ENCODE data around the gene KNSTRN. TPM values are rescaled to one million over a fixed set of nuclear protein-coding genes. Genes with fewer than 3 reads are reported as not detected.

The KNSTRN gene
- total and polyA plus RNA-seq, 2 donors = 12.5 to 44.4 TPM

GRCh38 chr15:40353697-40354096 lies 28.8 kb upstream of the KNSTRN start:
- 97% methylated on average over 5 of the region's 5 CpGs for WGBS
- peaks cover 4 to 19% of the 10 kb centered on the region in 2 donors for H3K4me1 ChIP-seq (ENCODE audit: control insufficient read depth in 2 of 2, insufficient read depth in 2 of 2, low read length in 2 of 2)
- H3K4me3 ChIP-seq (ENCODE audit: low read length in 2 of 2) = no peak overlapping the region
- no peaks in the 10 kb centered on the region for H3K36me3 ChIP-seq (ENCODE audit: control insufficient read depth in 2 of 2, insufficient read depth in 2 of 2, low read length in 1 of 2)
- H3K27me3 ChIP-seq (ENCODE audit: control insufficient read depth in 2 of 2, insufficient read depth in 1 of 2, low read length in 1 of 2) = peaks cover 0 to 8% of the 10 kb centered on the region in 2 donors
- no peak overlapping the region for H3K27ac ChIP-seq (ENCODE audit: low read depth in 1 of 2, low read length in 1 of 2)
- H3K9me3 ChIP-seq (ENCODE audit: control insufficient read depth in 2 of 2, insufficient read depth in 1 of 2, low read length in 1 of 2) = no peaks in the 10 kb centered on the region
- DNase-seq (ENCODE audit: low read depth in 6 of 9, low spot score in 9 of 9) = no peak

DNA sequence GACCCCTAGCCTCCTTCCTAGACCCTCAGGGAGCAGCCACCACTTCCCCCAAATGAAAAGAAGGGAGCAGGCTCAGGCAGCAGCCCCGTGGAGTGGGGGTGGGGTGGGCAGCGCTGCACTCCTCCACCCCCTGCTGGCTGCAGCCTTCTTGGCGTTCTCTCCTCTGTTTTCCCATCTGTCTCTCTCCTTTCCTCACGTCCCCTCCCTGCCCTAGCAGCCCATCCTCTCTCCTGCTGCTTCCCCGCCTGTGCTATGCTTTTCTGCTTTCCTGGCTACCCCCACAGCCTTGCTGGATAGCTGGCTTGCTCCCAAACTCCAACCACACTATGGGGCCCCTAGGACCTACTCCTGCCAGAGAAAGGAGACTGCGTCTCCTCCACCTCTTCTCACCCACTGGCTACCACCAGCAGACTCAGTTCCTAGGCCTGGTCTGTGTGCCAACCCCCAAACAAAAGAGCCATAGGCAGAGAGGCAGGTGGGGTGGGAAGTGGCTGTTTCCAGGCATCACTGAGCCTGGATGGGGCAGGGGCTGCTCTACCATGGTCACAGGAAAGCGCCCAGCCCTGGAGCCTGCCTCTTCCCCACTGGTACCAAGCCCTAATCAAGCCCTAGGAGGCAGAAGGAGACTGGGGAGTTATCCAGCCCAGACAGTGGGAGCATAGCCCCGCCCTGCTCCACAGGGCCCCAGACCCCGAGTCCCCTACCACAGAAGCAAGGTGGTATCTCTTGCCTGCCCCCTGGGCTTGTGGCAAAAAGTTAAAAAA lies 27.9 kb upstream of the KNSTRN start:
- Histone ChIP-seq H3K4me3 (ENCODE audit: low read length in 2 of 2) (no peak overlapping the region), H3K27ac (ENCODE audit: low read depth in 1 of 2, low read length in 1 of 2) (no peak overlapping the region), H3K4me1 (ENCODE audit: control insufficient read depth in 2 of 2, insufficient read depth in 2 of 2, low read length in 2 of 2) (peaks cover 5 to 22% of the 10 kb centered on the region in 2 donors), H3K36me3 (ENCODE audit: control insufficient read depth in 2 of 2, insufficient read depth in 2 of 2, low read length in 1 of 2) (no peaks in the 10 kb centered on the region), H3K9me3 (ENCODE audit: control insufficient read depth in 2 of 2, insufficient read depth in 1 of 2, low read length in 1 of 2) (no peaks in the 10 kb centered on the region), H3K27me3 (ENCODE audit: control insufficient read depth in 2 of 2, insufficient read depth in 1 of 2, low read length in 1 of 2) (peaks cover 0 to 12% of the 10 kb centered on the region in 2 donors)
- WGBS = 51% methylated on average over 9 of the region's 9 CpGs
- DNase-seq (ENCODE audit: low read depth in 6 of 9, low spot score in 9 of 9) = peak in 2 of 9 donors; percentile 33 to 35

- Histone ChIP-seq H3K4me1 (ENCODE audit: control insufficient read depth in 2 of 2, insufficient read depth in 2 of 2, low read length in 2 of 2) (peaks cover 5 to 22% of the 10 kb centered on the region in 2 donors), H3K9me3 (ENCODE audit: control insufficient read depth in 2 of 2, insufficient read depth in 1 of 2, low read length in 1 of 2) (no peaks in the 10 kb centered on the region), H3K36me3 (ENCODE audit: control insufficient read depth in 2 of 2, insufficient read depth in 2 of 2, low read length in 1 of 2) (no peaks in the 10 kb centered on the region), H3K4me3 (ENCODE audit: low read length in 2 of 2) (no peak overlapping the region), H3K27me3 (ENCODE audit: control insufficient read depth in 2 of 2, insufficient read depth in 1 of 2, low read length in 1 of 2) (peaks cover 0 to 12% of the 10 kb centered on the region in 2 donors), H3K27ac (ENCODE audit: low read depth in 1 of 2, low read length in 1 of 2) (no peak overlapping the region)
- no peak for DNase-seq (ENCODE audit: low read depth in 6 of 9, low spot score in 9 of 9)
- 93% methylated on average over 5 of the region's 5 CpGs for WGBS
Measured at GRCh38 chr15:40355976-40356585, 26.4 kb upstream of the KNSTRN start.

- Histone ChIP-seq H3K36me3 (ENCODE audit: control insufficient read depth in 2 of 2, insufficient read depth in 2 of 2, low read length in 1 of 2) (no peaks in the 10 kb centered on the region), H3K4me3 (ENCODE audit: low read length in 2 of 2) (no peak overlapping the region), H3K9me3 (ENCODE audit: control insufficient read depth in 2 of 2, insufficient read depth in 1 of 2, low read length in 1 of 2) (no peaks in the 10 kb centered on the region), H3K27ac (ENCODE audit: low read depth in 1 of 2, low read length in 1 of 2) (no peak overlapping the region), H3K4me1 (ENCODE audit: control insufficient read depth in 2 of 2, insufficient read depth in 2 of 2, low read length in 2 of 2) (peaks cover 5 to 22% of the 10 kb centered on the region in 2 donors), H3K27me3 (ENCODE audit: control insufficient read depth in 2 of 2, insufficient read depth in 1 of 2, low read length in 1 of 2) (peaks cover 0 to 12% of the 10 kb centered on the region in 2 donors)
- WGBS = 75% methylated on average over 1 of the region's 1 CpG
- DNase-seq (ENCODE audit: low read depth in 6 of 9, low spot score in 9 of 9) = no peak
Measured at GRCh38 chr15:40357246-40357645, 25.3 kb upstream of the KNSTRN start.

GRCh38 chr15:40357723-40358470 lies 24.6 kb upstream of the KNSTRN start, which contains the start of gene DISP2:
DISP2 (plus strand) TSS chr15:40358219; CDS start chr15:40358322, 103 bp downstream.
- no peak within 1 kb of the TSS for H3K27ac ChIP-seq (ENCODE audit: low read depth in 1 of 2, low read length in 1 of 2)
- 4% methylated on average over 82 of the region's 82 CpGs for WGBS

DNA sequence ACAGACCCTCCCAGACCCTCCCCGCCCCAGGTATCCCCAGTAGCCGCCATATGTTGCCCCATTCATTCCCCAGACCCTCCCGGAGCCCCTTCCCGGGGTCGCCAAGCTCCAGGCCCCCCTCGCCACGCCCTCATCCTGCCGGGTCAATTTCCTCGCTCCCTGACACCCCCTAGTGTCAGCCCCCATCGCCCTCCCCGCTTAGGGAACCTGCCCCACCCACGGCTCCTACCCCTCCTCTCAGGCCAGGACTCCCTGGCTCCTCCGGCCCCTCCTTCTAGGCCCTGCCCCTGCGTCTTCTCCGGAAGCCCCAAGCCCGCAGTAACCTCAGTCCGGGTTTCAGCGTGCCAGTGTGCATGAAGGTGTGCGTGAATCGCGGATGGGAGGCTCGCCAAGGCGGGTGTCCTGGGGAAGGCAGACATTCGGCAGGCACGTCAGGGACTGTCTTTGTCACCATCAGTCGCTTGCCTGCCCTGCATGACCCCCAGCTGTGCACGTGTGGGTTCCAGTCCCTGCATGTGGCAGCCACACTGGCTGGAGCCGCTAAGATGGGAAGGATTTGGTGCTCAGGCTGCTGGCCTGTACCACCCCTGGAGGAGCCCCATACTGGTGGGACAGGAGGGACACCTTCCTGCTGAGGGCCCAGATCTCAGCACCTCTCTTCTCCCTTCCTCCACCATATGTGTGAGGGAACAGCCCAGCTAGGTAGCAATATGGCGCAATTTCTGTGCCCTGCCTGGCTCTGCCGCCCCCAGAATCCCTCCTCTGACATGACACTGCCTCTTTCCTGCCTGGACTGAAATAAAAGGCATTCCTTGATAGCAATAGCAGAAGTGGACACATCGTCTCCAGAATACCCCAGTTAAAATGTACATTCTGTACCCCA lies 23.8 kb upstream of the KNSTRN start:
- peak overlapping the region; percentile 57 to 73 for H3K4me3 ChIP-seq (ENCODE audit: low read length in 2 of 2)
- no peaks in the 10 kb centered on the region for H3K36me3 ChIP-seq (ENCODE audit: control insufficient read depth in 2 of 2, insufficient read depth in 2 of 2, low read length in 1 of 2)
- peaks cover 5 to 22% of the 10 kb centered on the region in 2 donors for H3K4me1 ChIP-seq (ENCODE audit: control insufficient read depth in 2 of 2, insufficient read depth in 2 of 2, low read length in 2 of 2)
- H3K9me3 ChIP-seq (ENCODE audit: control insufficient read depth in 2 of 2, insufficient read depth in 1 of 2, low read length in 1 of 2) = no peaks in the 10 kb centered on the region
- H3K27me3 ChIP-seq (ENCODE audit: control insufficient read depth in 2 of 2, insufficient read depth in 1 of 2, low read length in 1 of 2) = peaks cover 0 to 12% of the 10 kb centered on the region in 2 donors
- H3K27ac ChIP-seq (ENCODE audit: low read depth in 1 of 2, low read length in 1 of 2) = no peak overlapping the region
- peak in 2 of 9 donors; percentile 39 to 60 for DNase-seq (ENCODE audit: low read depth in 6 of 9, low spot score in 9 of 9)
- 14% methylated on average over 31 of the region's 31 CpGs for WGBS

More at GRCh38 chr15:40357723-40358470, 24.6 kb upstream of the KNSTRN start, which contains the start of gene DISP2:
- Histone ChIP-seq H3K9me3 (ENCODE audit: control insufficient read depth in 2 of 2, insufficient read depth in 1 of 2, low read length in 1 of 2) (no peaks in the 10 kb centered on the region), H3K27me3 (ENCODE audit: control insufficient read depth in 2 of 2, insufficient read depth in 1 of 2, low read length in 1 of 2) (peaks cover 0 to 12% of the 10 kb centered on the region in 2 donors), H3K36me3 (ENCODE audit: control insufficient read depth in 2 of 2, insufficient read depth in 2 of 2, low read length in 1 of 2) (no peaks in the 10 kb centered on the region), H3K4me1 (ENCODE audit: control insufficient read depth in 2 of 2, insufficient read depth in 2 of 2, low read length in 2 of 2) (peaks cover 5 to 22% of the 10 kb centered on the region in 2 donors), H3K4me3 (ENCODE audit: low read length in 2 of 2) (peak within 1 kb of the TSS; percentile 57 to 73)
- DNase-seq (ENCODE audit: low read depth in 6 of 9, low spot score in 9 of 9) = peak in 7 of 9 donors; percentile 64 to 88 (median 78)

DNA sequence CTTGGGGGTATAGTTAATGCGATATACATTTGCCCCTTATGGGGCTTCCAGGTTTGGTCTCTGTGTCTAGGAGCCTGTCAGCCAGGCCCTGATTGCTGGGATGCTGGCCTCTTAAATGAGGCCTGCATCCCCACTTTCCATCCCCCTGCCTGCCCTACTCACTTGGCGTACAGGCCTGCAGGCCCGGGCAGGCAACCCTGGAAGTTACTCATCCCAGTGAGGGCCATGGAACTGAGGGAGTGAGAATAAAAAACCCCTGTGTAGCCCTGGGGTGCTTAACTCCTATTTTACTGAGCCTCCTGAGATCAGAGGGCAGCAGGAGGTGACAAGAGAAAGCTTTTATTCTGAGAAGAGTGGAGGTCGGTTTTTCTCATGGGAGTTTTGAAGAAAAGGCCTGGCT lies 22.5 kb upstream of the KNSTRN start:
- no peak overlapping the region for H3K27ac ChIP-seq (ENCODE audit: low read depth in 1 of 2, low read length in 1 of 2)
- no peak overlapping the region for H3K4me3 ChIP-seq (ENCODE audit: low read length in 2 of 2)
- no peaks in the 10 kb centered on the region for H3K9me3 ChIP-seq (ENCODE audit: control insufficient read depth in 2 of 2, insufficient read depth in 1 of 2, low read length in 1 of 2)
- WGBS = 97% methylated on average over 4 of the region's 4 CpGs
- H3K36me3 ChIP-seq (ENCODE audit: control insufficient read depth in 2 of 2, insufficient read depth in 2 of 2, low read length in 1 of 2) = no peaks in the 10 kb centered on the region
- DNase-seq (ENCODE audit: low read depth in 6 of 9, low spot score in 9 of 9) = no peak
- H3K27me3 ChIP-seq (ENCODE audit: control insufficient read depth in 2 of 2, insufficient read depth in 1 of 2, low read length in 1 of 2) = peaks cover 0 to 10% of the 10 kb centered on the region in 2 donors
- H3K4me1 ChIP-seq (ENCODE audit: control insufficient read depth in 2 of 2, insufficient read depth in 2 of 2, low read length in 2 of 2) = peaks cover 5 to 12% of the 10 kb centered on the region in 2 donors

- Histone ChIP-seq H3K27me3 (ENCODE audit: control insufficient read depth in 2 of 2, insufficient read depth in 1 of 2, low read length in 1 of 2) (peaks cover 0 to 10% of the 10 kb centered on the region in 2 donors), H3K9me3 (ENCODE audit: control insufficient read depth in 2 of 2, insufficient read depth in 1 of 2, low read length in 1 of 2) (no peaks in the 10 kb centered on the region), H3K36me3 (ENCODE audit: control insufficient read depth in 2 of 2, insufficient read depth in 2 of 2, low read length in 1 of 2) (no peaks in the 10 kb centered on the region), H3K4me1 (ENCODE audit: control insufficient read depth in 2 of 2, insufficient read depth in 2 of 2, low read length in 2 of 2) (peaks cover 5 to 23% of the 10 kb centered on the region in 2 donors), H3K4me3 (ENCODE audit: low read length in 2 of 2) (no peak overlapping the region), H3K27ac (ENCODE audit: low read depth in 1 of 2, low read length in 1 of 2) (no peak overlapping the region)
- WGBS = 99% methylated on average over 2 of the region's 2 CpGs
- DNase-seq (ENCODE audit: low read depth in 6 of 9, low spot score in 9 of 9) = no peak
Measured at GRCh38 chr15:40361640-40362039, 20.9 kb upstream of the KNSTRN start.
